Mesendoderm (in vitro differentiated cells): ENCODE results near the gene UBAP2L.

ENCODE experiments used
- DNase-seq: peaks from one replicate; pipeline ENCODE4 v3.0.0; 2013
- H2AK5ac ChIP-seq: 2 replicates; pipeline ENCODE4 v1.6.1; 2013; ENCODE audit warnings: low read length, inconsistent platforms
- H2BK120ac ChIP-seq: 2 replicates; pipeline ENCODE4 v1.6.1; 2013; ENCODE audit warnings: low read depth, mild to moderate bottlenecking, low read length, moderate library complexity, mixed read lengths
- H2BK15ac ChIP-seq: replicated peaks from 2 replicates; pipeline ENCODE4 v1.6.1; 2013; ENCODE audit warnings: low read depth, mild to moderate bottlenecking, moderate library complexity
- H2BK5ac ChIP-seq: 2 replicates; pipeline ENCODE4 v1.6.1; 2013; ENCODE audit warnings: low read length, inconsistent platforms
- H3K18ac ChIP-seq: 2 replicates; pipeline ENCODE4 v1.6.1; 2013; ENCODE audit warnings: mild to moderate bottlenecking, low read length, mixed read lengths
- H3K23ac ChIP-seq: one replicate; pipeline ENCODE4 v1.6.1; 2013; ENCODE audit warnings: low read length
- H3K27ac ChIP-seq: 2 replicates; pipeline ENCODE4 v1.5.1; 2013; ENCODE audit warnings: low read depth, mild to moderate bottlenecking, inconsistent platforms, low read length, moderate library complexity
- H3K27me3 ChIP-seq: 2 replicates; pipeline ENCODE4 v1.6.1; 2013; ENCODE audit warnings: low read length, control low read depth, mild to moderate bottlenecking, inconsistent platforms; ENCODE audit not compliant: insufficient read depth, poor library complexity
- H3K36me3 ChIP-seq: 2 replicates; pipeline ENCODE4 v1.6.1; 2013; ENCODE audit warnings: low read length, inconsistent platforms; ENCODE audit not compliant: control insufficient read depth, insufficient read depth
- H3K4ac ChIP-seq: one replicate; pipeline ENCODE4 v1.6.1; 2013; ENCODE audit warnings: low read depth, mild to moderate bottlenecking, low read length, moderate library complexity
- H3K4me1 ChIP-seq: 2 replicates; pipeline ENCODE4 v1.6.1; 2013; ENCODE audit warnings: low read depth, low read length, inconsistent platforms; ENCODE audit not compliant: control insufficient read depth
- H3K4me2 ChIP-seq: 2 replicates; pipeline ENCODE4 v1.6.1; 2013; ENCODE audit warnings: low read length
- H3K4me3 ChIP-seq: 2 replicates; pipeline ENCODE4 v1.5.1; 2013; ENCODE audit warnings: mild to moderate bottlenecking, low read length
- H3K56ac ChIP-seq: one replicate; pipeline ENCODE4 v1.6.1; 2013; ENCODE audit warnings: low read length
- H3K79me1 ChIP-seq: 2 replicates; pipeline ENCODE4 v1.6.1; 2013; ENCODE audit warnings: low read length, inconsistent platforms
- H3K79me2 ChIP-seq: 2 replicates; pipeline ENCODE4 v1.6.1; 2013; ENCODE audit warnings: mild to moderate bottlenecking, low read length; ENCODE audit not compliant: control insufficient read depth, insufficient read depth
- H3K9ac ChIP-seq: 2 replicates; pipeline ENCODE4 v1.6.1; 2013; ENCODE audit warnings: low read length, inconsistent platforms
- H4K5ac ChIP-seq: one replicate; pipeline ENCODE4 v1.6.1; 2013; ENCODE audit warnings: low read length
- H4K8ac ChIP-seq: one replicate; pipeline ENCODE4 v1.6.1; 2013; ENCODE audit warnings: low read depth, mild to moderate bottlenecking, control low read depth, low read length, moderate library complexity
- WGBS: extraction: QIAGEN DNeasy Blood & Tissue Kit; methylation state at CpG from one replicate; pipeline ENCODE4 v1.1.7; 2013; ENCODE audit warnings: low lambda C conversion rate, missing lambda C conversion rate; ENCODE audit not compliant: insufficient coverage; ENCODE audit errors: extremely low coverage; 5-methylcytosine and 5-hydroxymethylcytosine counted together

Gene UBAP2L

GRCh38 chr1:154220970-154221277, 169 bp downstream of the UBAP2L start:
- H3K79me2 ChIP-seq: peaks cover 74% of the 10 kb centered on the region
- peaks cover 5% of the 10 kb centered on the region for H3K36me3 ChIP-seq
- H3K56ac ChIP-seq: peak overlapping the region; percentile 97
- H2BK15ac ChIP-seq: no peak overlapping the region
- peak overlapping the region; percentile 97 for H3K4me3 ChIP-seq
- DNase-seq: no peak
- H3K18ac ChIP-seq: peak overlapping the region; percentile 97
- WGBS: no CpG with 5 or more reads among the region's 33 CpGs
- H2BK120ac ChIP-seq: peak overlapping the region; percentile 76
- H3K4me2 ChIP-seq: no peak overlapping the region
- peak overlapping the region; percentile 99 for H4K8ac ChIP-seq
- H3K4me1 ChIP-seq: peaks cover 5% of the 10 kb centered on the region
- peak overlapping the region; percentile 27 for H3K27ac ChIP-seq
- no peak overlapping the region for H4K5ac ChIP-seq
- H3K79me1 ChIP-seq: peaks cover 8% of the 10 kb centered on the region
- peak overlapping the region; percentile 99 for H3K9ac ChIP-seq
- no peaks in the 10 kb centered on the region for H3K27me3 ChIP-seq
- no peak overlapping the region for H2BK5ac ChIP-seq
- H2AK5ac ChIP-seq: no peak overlapping the region
- H3K4ac ChIP-seq: peak overlapping the region; percentile 98
- H3K23ac ChIP-seq: no peak overlapping the region

DNA sequence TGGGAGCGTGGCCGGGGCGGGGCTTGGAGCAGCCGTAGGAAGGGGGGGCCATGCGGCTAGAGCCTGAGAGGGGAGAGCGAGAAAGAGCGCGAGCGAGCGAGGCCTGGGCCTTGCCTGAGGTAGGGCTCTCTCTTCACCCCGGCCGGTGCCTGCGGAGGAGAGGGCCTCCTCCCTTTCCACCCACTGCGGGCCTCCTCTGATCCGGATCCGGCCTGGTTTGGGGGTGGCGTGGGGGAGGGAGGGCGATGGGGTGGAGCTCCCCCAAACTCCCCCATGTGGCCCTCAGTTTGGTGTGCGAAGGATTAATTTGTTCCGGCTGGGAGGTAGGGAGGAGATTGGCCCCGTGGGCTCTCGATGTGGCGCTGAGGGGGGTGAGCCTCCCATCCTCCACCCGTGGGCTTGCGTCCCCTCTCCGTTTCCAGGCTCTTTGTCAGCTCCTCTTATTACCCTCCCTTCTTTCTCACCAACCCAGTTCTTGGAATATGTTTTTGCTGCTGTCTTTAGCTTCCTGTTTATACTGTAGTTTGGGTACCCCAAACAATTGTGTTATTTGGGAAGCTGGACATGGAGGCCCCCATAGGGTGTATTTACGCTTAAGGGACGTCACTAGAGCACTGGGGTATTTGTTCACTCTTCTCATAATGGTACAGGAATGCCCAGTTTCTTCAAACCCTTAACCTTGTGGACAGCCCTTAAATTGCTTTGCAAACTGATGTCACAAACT, 685 bp downstream of the UBAP2L start:
- Histone ChIP-seq H3K36me3 (peaks cover 5% of the 10 kb centered on the region), H2BK120ac (peak overlapping the region; percentile 76), H3K79me2 (peaks cover 76% of the 10 kb centered on the region), H3K9ac (peak overlapping the region; percentile 99), H3K4ac (peak overlapping the region; percentile 98), H3K23ac (peak overlapping the region; percentile 48), H4K8ac (peak overlapping the region; percentile 99), H3K4me2 (peak overlapping the region; percentile 90), H3K4me3 (peak overlapping the region; percentile 97), H2BK5ac (peak overlapping the region; percentile 64), H4K5ac (peak overlapping the region; percentile 12), H3K79me1 (peaks cover 8% of the 10 kb centered on the region), H3K18ac (peak overlapping the region; percentile 97), H2BK15ac (no peak overlapping the region), H3K27me3 (no peaks in the 10 kb centered on the region), H2AK5ac (peak overlapping the region; percentile 96), H3K56ac (peak overlapping the region; percentile 97), H3K27ac (peak overlapping the region; percentile 27), H3K4me1 (peaks cover 5% of the 10 kb centered on the region)
- no CpG with 5 or more reads among the region's 28 CpGs for WGBS
- peak; percentile 49 for DNase-seq

DNA sequence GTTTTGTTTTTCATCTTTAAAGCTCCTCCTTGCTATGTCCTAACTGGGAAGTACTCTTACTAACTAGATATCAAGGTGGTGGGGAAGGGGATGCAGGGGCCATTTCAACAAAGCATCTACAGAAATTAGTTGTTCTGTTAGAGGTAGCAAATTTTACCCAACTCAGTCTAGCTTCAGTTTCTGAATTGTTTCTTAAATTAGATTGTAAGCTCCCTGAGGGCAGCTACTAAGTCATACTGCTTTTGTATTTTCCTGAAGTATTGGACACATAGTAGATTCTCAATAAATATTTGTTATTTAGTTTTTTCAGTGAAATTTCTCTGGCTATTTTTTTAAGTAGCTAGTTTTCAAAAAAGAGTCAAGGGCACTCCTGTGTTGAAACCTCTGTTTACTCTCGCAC, 1.8 kb downstream of the UBAP2L start:
- DNase-seq: no peak
- peaks cover 8% of the 10 kb centered on the region for H3K79me1 ChIP-seq
- no peak overlapping the region for H3K4me3 ChIP-seq
- H3K23ac ChIP-seq: no peak overlapping the region
- H3K4me2 ChIP-seq: peak overlapping the region; percentile 90
- H4K8ac ChIP-seq: no peak overlapping the region
- no peak overlapping the region for H2AK5ac ChIP-seq
- H3K4ac ChIP-seq: no peak overlapping the region
- no peak overlapping the region for H2BK5ac ChIP-seq
- H2BK15ac ChIP-seq: no peak overlapping the region
- peaks cover 78% of the 10 kb centered on the region for H3K79me2 ChIP-seq
- no peak overlapping the region for H3K18ac ChIP-seq
- no peak overlapping the region for H4K5ac ChIP-seq
- H2BK120ac ChIP-seq: no peak overlapping the region
- no peak overlapping the region for H3K27ac ChIP-seq
- no peaks in the 10 kb centered on the region for H3K27me3 ChIP-seq
- peak overlapping the region; percentile 99 for H3K9ac ChIP-seq
- peak overlapping the region; percentile 9 for H3K56ac ChIP-seq
- no CpG with 5 or more reads among the region's 1 CpG for WGBS
- peaks cover 5% of the 10 kb centered on the region for H3K4me1 ChIP-seq
- H3K36me3 ChIP-seq: peaks cover 6% of the 10 kb centered on the region

GRCh38 chr1:154222918-154223317, 2.2 kb downstream of the UBAP2L start:
- peak overlapping the region; percentile 14 for H3K9ac ChIP-seq
- H2BK120ac ChIP-seq: no peak overlapping the region
- H2BK5ac ChIP-seq: no peak overlapping the region
- H2BK15ac ChIP-seq: no peak overlapping the region
- H3K27me3 ChIP-seq: no peaks in the 10 kb centered on the region
- H3K4me1 ChIP-seq: peaks cover 5% of the 10 kb centered on the region
- no peak overlapping the region for H3K27ac ChIP-seq
- no peak overlapping the region for H3K4me3 ChIP-seq
- no peak overlapping the region for H3K23ac ChIP-seq
- no peak overlapping the region for H3K4ac ChIP-seq
- H3K18ac ChIP-seq: no peak overlapping the region
- H4K8ac ChIP-seq: no peak overlapping the region
- H3K56ac ChIP-seq: no peak overlapping the region
- no peak overlapping the region for H2AK5ac ChIP-seq
- H3K79me1 ChIP-seq: peaks cover 7% of the 10 kb centered on the region
- peaks cover 4% of the 10 kb centered on the region for H3K36me3 ChIP-seq
- H4K5ac ChIP-seq: no peak overlapping the region
- peaks cover 77% of the 10 kb centered on the region for H3K79me2 ChIP-seq
- no peak for DNase-seq
- peak overlapping the region; percentile 3 for H3K4me2 ChIP-seq
- WGBS: no CpG with 5 or more reads among the region's 1 CpG

- Histone ChIP-seq H3K9ac (no peak overlapping the region), H3K18ac (no peak overlapping the region), H3K79me1 (peaks cover 10% of the 10 kb centered on the region), H2BK5ac (no peak overlapping the region), H2BK15ac (no peak overlapping the region), H3K4ac (no peak overlapping the region), H2AK5ac (no peak overlapping the region), H2BK120ac (no peak overlapping the region), H3K27ac (no peak overlapping the region), H3K56ac (no peak overlapping the region), H3K23ac (no peak overlapping the region), H4K5ac (no peak overlapping the region), H3K36me3 (peaks cover 7% of the 10 kb centered on the region), H3K79me2 (peaks cover 75% of the 10 kb centered on the region), H3K27me3 (no peaks in the 10 kb centered on the region), H4K8ac (no peak overlapping the region), H3K4me2 (no peak overlapping the region), H3K4me1 (peaks cover 5% of the 10 kb centered on the region), H3K4me3 (no peak overlapping the region)
- WGBS: no CpG with 5 or more reads among the region's 2 CpGs
- DNase-seq: no peak
Measured at GRCh38 chr1:154223621-154224020, 2.9 kb downstream of the UBAP2L start.

DNA sequence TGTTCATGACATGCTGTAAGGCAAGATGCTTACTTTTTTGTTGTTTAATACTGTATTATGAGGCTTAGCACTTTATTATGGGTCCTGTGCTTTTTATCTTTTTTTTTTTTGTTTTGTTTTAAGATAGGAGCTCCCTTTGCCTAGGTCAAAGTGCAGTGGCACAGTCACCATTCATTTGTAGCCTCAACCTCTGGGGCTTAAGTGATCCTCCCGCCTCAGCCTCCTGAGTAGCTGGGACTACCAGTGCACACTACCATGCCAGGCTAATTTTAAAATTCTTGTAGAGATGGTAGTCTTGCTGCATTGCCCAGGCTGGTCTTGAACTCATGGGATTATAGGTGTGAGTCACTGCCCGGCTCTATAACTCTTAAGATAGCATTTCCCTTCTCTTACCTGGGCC, 4.6 kb downstream of the UBAP2L start:
- no peak overlapping the region for H3K23ac ChIP-seq
- H3K9ac ChIP-seq: no peak overlapping the region
- H4K8ac ChIP-seq: no peak overlapping the region
- H3K4me3 ChIP-seq: no peak overlapping the region
- H3K36me3 ChIP-seq: peaks cover 11% of the 10 kb centered on the region
- DNase-seq: no peak
- peaks cover 63% of the 10 kb centered on the region for H3K79me2 ChIP-seq
- no peak overlapping the region for H3K56ac ChIP-seq
- no peak overlapping the region for H2AK5ac ChIP-seq
- no peak overlapping the region for H2BK120ac ChIP-seq
- H3K4me1 ChIP-seq: peaks cover 1% of the 10 kb centered on the region
- H3K27ac ChIP-seq: no peak overlapping the region
- no peak overlapping the region for H3K18ac ChIP-seq
- H3K79me1 ChIP-seq: peaks cover 9% of the 10 kb centered on the region
- H3K27me3 ChIP-seq: no peaks in the 10 kb centered on the region
- no peak overlapping the region for H3K4ac ChIP-seq
- H3K4me2 ChIP-seq: no peak overlapping the region
- WGBS: no CpG with 5 or more reads among the region's 2 CpGs
- no peak overlapping the region for H2BK15ac ChIP-seq
- no peak overlapping the region for H2BK5ac ChIP-seq
- no peak overlapping the region for H4K5ac ChIP-seq
